KMS-11 (cell line): Measurements from ENCODE around the gene RDH5.
"Not testable (repeated sequence)": the region's sequence is repeated elsewhere in the genome, so short reads cannot be mapped to it uniquely, and the experiment has no call there.

ENCODE experiments used
- H2AFZ ChIP-seq: fragments of 200-600 bp; sonication (generic); 2 replicates; pipeline ENCODE4 v1.6.1; 2016; ENCODE audit warnings: antibody characterized with exemption, mixed run types, low read depth
- H3K27ac ChIP-seq: fragments of 200-600 bp; sonication (generic); 2 replicates; pipeline ENCODE4 v1.6.1; 2016; ENCODE audit warnings: mild to moderate bottlenecking, mixed run types
- H3K27me3 ChIP-seq: fragments of 200-600 bp; sonication (generic); 2 replicates; pipeline ENCODE4 v1.6.1; 2017; ENCODE audit warnings: mild to moderate bottlenecking, low read depth, mixed run types, moderate library complexity; ENCODE audit not compliant: insufficient read depth
- H3K36me3 ChIP-seq: fragments of 200-600 bp; sonication (generic); 2 replicates; pipeline ENCODE4 v1.6.1; 2017; ENCODE audit warnings: mild to moderate bottlenecking, mixed run types; ENCODE audit not compliant: insufficient read depth
- H3K4me1 ChIP-seq: fragments of 200-600 bp; sonication (generic); 2 replicates; pipeline ENCODE4 v1.6.1; 2016; ENCODE audit warnings: mild to moderate bottlenecking, low read depth, mixed run types; ENCODE audit not compliant: poor library complexity, severe bottlenecking
- H3K4me2 ChIP-seq: fragments of 200-600 bp; sonication (generic); 2 replicates; pipeline ENCODE4 v1.7.0; 2016; ENCODE audit warnings: mild to moderate bottlenecking, mixed run types
- H3K4me3 ChIP-seq: fragments of 200-600 bp; sonication (generic); IDR thresholded peaks from 2 replicates; pipeline ENCODE4 v1.6.1; 2017; ENCODE audit warnings: low read depth, low read length, mixed read lengths; ENCODE audit not compliant: insufficient read depth
- H3K79me2 ChIP-seq: fragments of 200-600 bp; sonication (generic); 2 replicates; pipeline ENCODE4 v1.6.1; 2016; ENCODE audit warnings: low read depth, mixed run types; ENCODE audit not compliant: insufficient read depth
- H3K9ac ChIP-seq: fragments of 200-600 bp; sonication (generic); 2 replicates; pipeline ENCODE4 v1.6.1; 2016; ENCODE audit warnings: mild to moderate bottlenecking, mixed run types
- H4K20me1 ChIP-seq: fragments of 200-600 bp; sonication (generic); 2 replicates; pipeline ENCODE4 v1.6.1; 2016; ENCODE audit warnings: mild to moderate bottlenecking, mixed run types; ENCODE audit not compliant: insufficient read depth
- TF ChIP-seq, protein P1 (sequence below): fragments of 200-600 bp; sonication (generic); conservative IDR thresholded peaks from 2 replicates; pipeline ENCODE4 v1.6.1; 2017; ENCODE audit warnings: low read depth, mild to moderate bottlenecking, antibody characterized with exemption, low read length, moderate library complexity, mixed read lengths

Gene RDH5

DNA sequence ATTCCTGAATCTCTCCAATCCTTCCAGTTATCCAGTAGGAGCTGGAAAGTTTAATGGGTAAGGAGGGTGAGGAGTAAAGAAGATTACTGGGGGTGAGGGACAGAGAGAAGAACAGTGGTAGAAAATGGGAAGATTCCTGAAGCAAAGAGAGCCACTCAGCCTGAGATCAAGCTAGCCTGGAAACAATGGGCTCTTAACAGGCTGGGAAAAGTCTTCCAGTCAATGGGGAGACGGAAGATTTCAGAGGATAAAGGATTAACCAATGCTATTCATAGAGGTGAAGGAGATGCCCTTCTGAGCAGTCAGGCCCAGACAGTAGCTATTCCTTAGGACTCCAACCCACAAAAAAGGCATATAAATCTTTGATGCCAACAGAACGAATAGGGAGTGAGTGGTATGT is 37.5 kb downstream of the RDH5 start:
- H3K4me1 ChIP-seq = no peaks in the 10 kb centered on the region
- no peak overlapping the region for H2AFZ ChIP-seq
- no peaks in the 10 kb centered on the region for H3K79me2 ChIP-seq
- H3K36me3 ChIP-seq = peaks cover 19% of the 10 kb centered on the region; the same call in 1 of the 2 replicates
- H3K9ac ChIP-seq = no peak overlapping the region
- no peaks in the 10 kb centered on the region; the same call in 1 of the 2 replicates for H4K20me1 ChIP-seq
- no peak overlapping the region for H3K27ac ChIP-seq
- H3K4me3 ChIP-seq = no peak overlapping the region
- TF ChIP-seq, protein P1, sequence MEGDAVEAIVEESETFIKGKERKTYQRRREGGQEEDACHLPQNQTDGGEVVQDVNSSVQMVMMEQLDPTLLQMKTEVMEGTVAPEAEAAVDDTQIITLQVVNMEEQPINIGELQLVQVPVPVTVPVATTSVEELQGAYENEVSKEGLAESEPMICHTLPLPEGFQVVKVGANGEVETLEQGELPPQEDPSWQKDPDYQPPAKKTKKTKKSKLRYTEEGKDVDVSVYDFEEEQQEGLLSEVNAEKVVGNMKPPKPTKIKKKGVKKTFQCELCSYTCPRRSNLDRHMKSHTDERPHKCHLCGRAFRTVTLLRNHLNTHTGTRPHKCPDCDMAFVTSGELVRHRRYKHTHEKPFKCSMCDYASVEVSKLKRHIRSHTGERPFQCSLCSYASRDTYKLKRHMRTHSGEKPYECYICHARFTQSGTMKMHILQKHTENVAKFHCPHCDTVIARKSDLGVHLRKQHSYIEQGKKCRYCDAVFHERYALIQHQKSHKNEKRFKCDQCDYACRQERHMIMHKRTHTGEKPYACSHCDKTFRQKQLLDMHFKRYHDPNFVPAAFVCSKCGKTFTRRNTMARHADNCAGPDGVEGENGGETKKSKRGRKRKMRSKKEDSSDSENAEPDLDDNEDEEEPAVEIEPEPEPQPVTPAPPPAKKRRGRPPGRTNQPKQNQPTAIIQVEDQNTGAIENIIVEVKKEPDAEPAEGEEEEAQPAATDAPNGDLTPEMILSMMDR = no peak
- no peaks in the 10 kb centered on the region for H3K27me3 ChIP-seq
- no peak overlapping the region for H3K4me2 ChIP-seq

DNA sequence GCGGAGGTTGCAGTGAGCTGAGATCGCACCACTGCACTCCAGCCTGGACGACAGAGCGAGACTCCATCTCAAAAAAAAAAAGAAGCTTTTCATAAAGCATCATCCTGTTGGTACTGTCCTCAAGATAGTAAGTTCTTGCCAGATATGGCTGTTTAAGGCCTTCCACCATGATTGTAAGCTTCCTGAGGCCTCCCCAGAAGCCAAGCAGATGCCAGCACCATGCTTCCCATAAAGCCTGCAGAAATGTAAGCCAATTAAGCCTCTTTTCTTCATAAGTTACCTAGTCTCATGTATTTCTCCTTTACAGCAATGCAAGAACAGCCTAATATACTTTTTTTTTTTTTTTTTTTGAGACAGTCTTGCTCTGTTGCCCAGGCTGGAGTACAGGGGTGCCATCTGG is 38.4 kb downstream of the RDH5 start:
- not testable (repeated sequence) for H3K9ac ChIP-seq, H3K27me3 ChIP-seq, H4K20me1 ChIP-seq, H2AFZ ChIP-seq, H3K4me3 ChIP-seq, H3K4me1 ChIP-seq, H3K4me2 ChIP-seq, H3K79me2 ChIP-seq, H3K27ac ChIP-seq
- peaks cover 19% of the 10 kb centered on the region; the same call in 1 of the 2 replicates for H3K36me3 ChIP-seq

GRCh38 chr12:55760663-55761062 is 40.5 kb downstream of the RDH5 start:
- Histone ChIP-seq H4K20me1 (no peaks in the 10 kb centered on the region), H3K4me3 (no peak overlapping the region), H3K36me3 (peaks cover 19% of the 10 kb centered on the region; the same call in 1 of the 2 replicates), H3K27ac (no peak overlapping the region), H2AFZ (no peak overlapping the region), H3K4me2 (no peak overlapping the region), H3K27me3 (no peaks in the 10 kb centered on the region), H3K9ac (no peak overlapping the region), H3K79me2 (no peaks in the 10 kb centered on the region), H3K4me1 (no peaks in the 10 kb centered on the region)
- TF ChIP-seq, protein P1 = no peak

- no peak overlapping the region for H2AFZ ChIP-seq
- H4K20me1 ChIP-seq = no peaks in the 10 kb centered on the region
- H3K9ac ChIP-seq = no peak overlapping the region
- TF ChIP-seq, protein P1 = no peak
- H3K27me3 ChIP-seq = no peaks in the 10 kb centered on the region
- no peak overlapping the region for H3K4me2 ChIP-seq
- H3K4me1 ChIP-seq = no peaks in the 10 kb centered on the region
- H3K36me3 ChIP-seq = peaks cover 19% of the 10 kb centered on the region; the same call in 1 of the 2 replicates
- no peaks in the 10 kb centered on the region for H3K79me2 ChIP-seq
- no peak overlapping the region for H3K4me3 ChIP-seq
- H3K27ac ChIP-seq = no peak overlapping the region
These were observed 42.5 kb downstream of the RDH5 start for GRCh38 chr12:55762646-55763045.

- Histone ChIP-seq H3K4me3 (no peak overlapping the region), H3K79me2 (no peaks in the 10 kb centered on the region), H3K36me3 (no peaks in the 10 kb centered on the region; the same call in 1 of the 2 replicates), H3K4me1 (no peaks in the 10 kb centered on the region), H3K27me3 (no peaks in the 10 kb centered on the region), H4K20me1 (no peaks in the 10 kb centered on the region), H2AFZ (no peak overlapping the region), H3K27ac (no peak overlapping the region), H3K9ac (no peak overlapping the region), H3K4me2 (no peak overlapping the region)
- TF ChIP-seq, protein P1 = no peak
These were observed 45.6 kb downstream of the RDH5 start for GRCh38 chr12:55765736-55766290.
